Endodermal cell (in vitro differentiated cells): ENCODE data around the gene POU2AF1. TPM values are rescaled to one million over a fixed set of nuclear protein-coding genes. Genes with fewer than 3 reads are reported as not detected.

Experiments
- DNase-seq: peaks from one replicate; pipeline ENCODE4 v3.0.0-alpha.2; 2017
- H3K27ac ChIP-seq: 2 replicates; pipeline ENCODE4 v1.5.1; 2013; ENCODE audit warnings: mild to moderate bottlenecking, low read depth, low read length, moderate library complexity
- H3K27me3 ChIP-seq: 2 replicates; pipeline ENCODE4 v1.6.1; 2013; ENCODE audit warnings: mild to moderate bottlenecking, low read length, moderate library complexity; ENCODE audit not compliant: insufficient read depth, control insufficient read depth, poor library complexity, severe bottlenecking
- H3K36me3 ChIP-seq: 2 replicates; pipeline ENCODE4 v1.7.0; 2013; ENCODE audit warnings: mild to moderate bottlenecking, low read length, moderate library complexity; ENCODE audit not compliant: control insufficient read depth, insufficient read depth
- H3K4me1 ChIP-seq: one replicate; pipeline ENCODE4 v1.7.0; 2013; ENCODE audit warnings: low read length; ENCODE audit not compliant: control insufficient read depth, insufficient read depth
- H3K4me3 ChIP-seq: 2 replicates; pipeline ENCODE4 v1.5.1; 2013; ENCODE audit warnings: mild to moderate bottlenecking, low read length, moderate library complexity
- H3K9ac ChIP-seq: 2 replicates; pipeline ENCODE4 v1.6.1; 2013; ENCODE audit warnings: mild to moderate bottlenecking, low read length, moderate library complexity; ENCODE audit not compliant: poor library complexity, severe bottlenecking; ENCODE audit errors: extremely low read depth
- H3K9me3 ChIP-seq: 2 replicates; pipeline ENCODE4 v1.6.1; 2013; ENCODE audit warnings: mild to moderate bottlenecking, low read length, moderate library complexity; ENCODE audit not compliant: control insufficient read depth
- H3K27ac Mint-ChIP-seq: 2 replicates; pipeline ENCODE4 v1.8.0; 2020; ENCODE audit warnings: mixed read lengths
- H3K27me3 Mint-ChIP-seq: 2 replicates; pipeline ENCODE4 v1.8.0; 2021; ENCODE audit warnings: mild to moderate bottlenecking, mixed read lengths; ENCODE audit not compliant: insufficient read depth
- H3K36me3 Mint-ChIP-seq: 2 replicates; pipeline ENCODE4 v1.8.0; 2020; ENCODE audit warnings: low read depth, mixed read lengths
- H3K4me1 Mint-ChIP-seq: 2 replicates; pipeline ENCODE4 v1.8.0; 2020; ENCODE audit warnings: mixed read lengths
- H3K4me3 Mint-ChIP-seq: 2 replicates; pipeline ENCODE4 v1.8.0; 2020; ENCODE audit warnings: mild to moderate bottlenecking, moderate library complexity, mixed read lengths
- H3K9me3 Mint-ChIP-seq: 2 replicates; pipeline ENCODE4 v1.8.0; 2020; ENCODE audit warnings: mild to moderate bottlenecking, mixed read lengths
- WGBS, 2 experiments: methylation state at CpG; one replicate each; pipeline versions ENCODE4 v1.1.5 to v1.1.7; 2013; ENCODE audit warnings: missing lambda C conversion rate in 2 of 2, mixed read lengths in 1 of 2; ENCODE audit not compliant: insufficient coverage in 1 of 2, insufficient read length in 1 of 2; 5-methylcytosine and 5-hydroxymethylcytosine counted together
- total RNA-seq, 2 donors: library from RNA; stranded (reverse); fragmentation: NEBNext Ultra II Directional in 1 of 2; extraction: Animal tissue kit (Norgen Biotek cat#: 25700) in 1 of 2; gene quantifications; 2 replicates in 1 of 2; 3 replicates in 1 of 2; pipeline ENCODE4 v1.2.1, GENCODE V29; 2021
- TF ChIP-seq, protein P1 (sequence below): fragments of 200-600 bp; sonication (generic); conservative IDR thresholded peaks from 2 replicates; pipeline ENCODE4 v1.5.0; 2021; ENCODE audit warnings: antibody characterized with exemption, mild to moderate bottlenecking

The POU2AF1 gene
- total RNA-seq, 2 donors from 2014 or later, result 0.46 to 0.77 TPM

DNA sequence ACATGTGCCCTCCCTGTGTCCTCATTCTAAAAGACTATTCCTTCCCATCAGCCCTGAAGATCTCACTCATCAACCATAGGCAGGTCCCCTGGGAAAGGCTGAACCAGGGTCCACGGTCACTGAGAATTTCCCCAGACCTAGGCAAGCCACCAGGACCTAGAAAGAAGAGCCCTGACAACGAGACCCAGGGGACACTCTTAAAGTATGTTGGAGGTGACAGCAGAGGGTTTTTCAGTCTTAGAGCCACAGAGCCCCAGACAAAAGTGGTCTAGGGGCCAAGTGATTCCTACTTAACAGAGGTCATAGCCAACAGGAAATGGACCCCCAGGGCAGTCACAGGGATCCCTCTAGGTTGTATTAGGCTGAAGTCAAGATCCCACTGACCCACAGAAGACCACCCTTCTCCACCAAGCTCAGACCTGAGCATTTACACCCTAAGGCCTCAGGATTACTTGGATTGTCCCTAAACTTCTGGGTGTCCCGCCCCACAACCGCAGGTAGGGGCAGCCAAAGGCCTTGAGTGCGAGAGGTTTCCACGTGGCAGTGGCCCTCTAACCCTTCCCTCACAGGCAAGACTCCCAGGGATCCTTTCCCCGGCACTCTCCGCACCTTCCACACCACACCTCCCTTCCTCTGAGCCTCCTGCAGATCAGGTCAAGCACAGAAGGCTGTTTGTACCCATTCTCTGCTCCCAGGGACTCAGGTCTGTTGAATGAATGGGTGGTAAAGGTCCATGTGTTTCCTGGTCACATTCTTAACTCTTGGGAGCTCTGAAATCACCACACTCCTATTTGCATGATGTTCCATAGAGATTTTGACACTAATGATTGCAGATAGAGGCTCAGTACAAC is 12.3 kb downstream of the POU2AF1 start:
- no peaks in the 10 kb centered on the region for H3K9me3 Mint-ChIP-seq
- 91 to 97% methylated on average over 5 to 8 of the region's 8 CpGs for WGBS, 2 experiments
- no peak for DNase-seq
- H3K27ac Mint-ChIP-seq, result no peak overlapping the region
- TF ChIP-seq, protein P1, sequence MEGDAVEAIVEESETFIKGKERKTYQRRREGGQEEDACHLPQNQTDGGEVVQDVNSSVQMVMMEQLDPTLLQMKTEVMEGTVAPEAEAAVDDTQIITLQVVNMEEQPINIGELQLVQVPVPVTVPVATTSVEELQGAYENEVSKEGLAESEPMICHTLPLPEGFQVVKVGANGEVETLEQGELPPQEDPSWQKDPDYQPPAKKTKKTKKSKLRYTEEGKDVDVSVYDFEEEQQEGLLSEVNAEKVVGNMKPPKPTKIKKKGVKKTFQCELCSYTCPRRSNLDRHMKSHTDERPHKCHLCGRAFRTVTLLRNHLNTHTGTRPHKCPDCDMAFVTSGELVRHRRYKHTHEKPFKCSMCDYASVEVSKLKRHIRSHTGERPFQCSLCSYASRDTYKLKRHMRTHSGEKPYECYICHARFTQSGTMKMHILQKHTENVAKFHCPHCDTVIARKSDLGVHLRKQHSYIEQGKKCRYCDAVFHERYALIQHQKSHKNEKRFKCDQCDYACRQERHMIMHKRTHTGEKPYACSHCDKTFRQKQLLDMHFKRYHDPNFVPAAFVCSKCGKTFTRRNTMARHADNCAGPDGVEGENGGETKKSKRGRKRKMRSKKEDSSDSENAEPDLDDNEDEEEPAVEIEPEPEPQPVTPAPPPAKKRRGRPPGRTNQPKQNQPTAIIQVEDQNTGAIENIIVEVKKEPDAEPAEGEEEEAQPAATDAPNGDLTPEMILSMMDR, result no peak
- peaks cover 11% of the 10 kb centered on the region for H3K27me3 ChIP-seq
- peaks cover 5% of the 10 kb centered on the region for H3K4me1 Mint-ChIP-seq
- no peak overlapping the region for H3K4me3 ChIP-seq
- H3K36me3 ChIP-seq, result no peaks in the 10 kb centered on the region
- H3K36me3 Mint-ChIP-seq, result no peaks in the 10 kb centered on the region
- H3K4me3 Mint-ChIP-seq, result no peak overlapping the region
- no peaks in the 10 kb centered on the region for H3K9me3 ChIP-seq
- H3K4me1 ChIP-seq, result no peaks in the 10 kb centered on the region
- H3K27me3 Mint-ChIP-seq, result peaks cover 28% of the 10 kb centered on the region
- H3K27ac ChIP-seq, result no peak overlapping the region
- no peak overlapping the region for H3K9ac ChIP-seq

DNA sequence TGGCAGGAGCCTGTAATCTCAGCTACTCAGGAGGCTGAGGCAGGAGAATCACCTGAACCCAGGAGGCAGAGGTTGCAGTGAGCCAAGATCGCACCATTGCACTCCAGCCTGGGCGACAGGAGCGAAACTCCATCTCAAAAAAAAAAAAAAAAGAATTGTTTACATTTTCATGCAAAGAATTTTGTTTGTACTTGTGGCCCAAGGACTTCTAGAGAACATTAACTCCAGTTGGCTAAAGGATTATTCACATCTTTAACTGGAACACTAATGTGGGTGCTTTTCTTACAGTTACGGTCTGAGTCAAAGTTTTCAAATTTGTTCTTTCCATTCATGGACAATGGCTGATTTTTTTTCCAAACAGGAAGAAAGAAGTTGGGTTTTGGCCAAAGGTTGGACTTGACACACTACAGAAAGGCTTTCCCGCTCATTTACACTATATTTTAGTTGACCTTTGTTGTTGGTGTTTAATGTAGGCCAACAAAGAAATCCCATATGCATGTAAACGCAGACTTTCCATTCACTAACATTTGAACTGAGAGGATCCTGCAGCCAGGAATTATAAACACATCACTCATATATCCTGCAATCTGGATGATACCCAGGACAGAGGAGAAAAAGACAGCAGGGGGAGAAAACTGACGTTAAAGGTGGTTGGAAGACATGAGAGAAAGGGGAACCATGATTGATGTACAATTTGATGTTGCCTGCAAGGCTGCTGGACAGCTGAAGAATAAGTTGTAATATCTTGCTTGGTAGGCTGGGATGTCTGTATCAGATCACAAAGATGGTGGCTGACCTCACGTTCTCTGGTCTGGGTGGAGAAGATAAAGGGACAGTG is 13.1 kb downstream of the POU2AF1 start:
- no peak overlapping the region for H3K4me3 Mint-ChIP-seq
- no peak for DNase-seq
- Histone ChIP-seq H3K27me3 (peaks cover 6% of the 10 kb centered on the region), H3K27ac (no peak overlapping the region), H3K4me3 (no peak overlapping the region), H3K36me3 (no peaks in the 10 kb centered on the region), H3K9me3 (no peaks in the 10 kb centered on the region), H3K4me1 (no peaks in the 10 kb centered on the region), H3K9ac (no peak overlapping the region)
- TF ChIP-seq, protein P1, result no peak
- H3K27me3 Mint-ChIP-seq, result peaks cover 22% of the 10 kb centered on the region
- no peaks in the 10 kb centered on the region for H3K9me3 Mint-ChIP-seq
- H3K36me3 Mint-ChIP-seq, result no peaks in the 10 kb centered on the region
- no peak overlapping the region for H3K27ac Mint-ChIP-seq
- 84 to 96% methylated on average over 4 to 6 of the region's 8 CpGs for WGBS, 2 experiments
- H3K4me1 Mint-ChIP-seq, result peaks cover 6% of the 10 kb centered on the region

DNA sequence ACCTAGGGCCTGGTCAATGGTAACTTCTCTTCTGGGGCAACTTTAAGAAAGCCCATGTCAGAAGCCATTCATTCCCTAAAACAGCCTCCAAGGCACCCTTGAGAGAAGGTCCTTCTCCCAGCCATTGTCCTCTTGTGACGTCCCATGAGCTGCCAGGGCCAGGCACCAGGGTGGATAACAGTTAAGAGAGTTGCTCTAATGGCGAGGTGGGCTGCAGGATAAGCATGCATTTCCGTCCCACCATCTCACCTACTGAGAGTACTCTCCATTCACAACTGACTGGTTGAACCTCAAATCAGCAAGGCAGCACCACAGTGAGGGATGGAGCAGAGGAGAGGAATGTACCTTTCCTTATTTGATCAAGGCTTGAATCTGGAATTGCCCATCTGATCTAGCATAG is 14.6 kb downstream of the POU2AF1 start:
- H3K9ac ChIP-seq, result no peak overlapping the region
- no peak for DNase-seq
- Mint-ChIP-seq H3K4me1 (peaks cover 13% of the 10 kb centered on the region), H3K9me3 (no peaks in the 10 kb centered on the region), H3K27me3 (peaks cover 14% of the 10 kb centered on the region), H3K36me3 (no peaks in the 10 kb centered on the region), H3K27ac (no peak overlapping the region), H3K4me3 (no peak overlapping the region)
- H3K9me3 ChIP-seq, result no peaks in the 10 kb centered on the region
- no peaks in the 10 kb centered on the region for H3K36me3 ChIP-seq
- H3K4me3 ChIP-seq, result no peak overlapping the region
- no peaks in the 10 kb centered on the region for H3K27me3 ChIP-seq
- peaks cover 8% of the 10 kb centered on the region for H3K4me1 ChIP-seq
- no peak overlapping the region for H3K27ac ChIP-seq
- TF ChIP-seq, protein P1, result no peak
- 87% methylated on average over 3 of the region's 3 CpGs; no CpG with 5 or more reads in 1 of the 2 experiments for WGBS, 2 experiments
